Measurements from ENCODE around the gene MCTP1.

Gene MCTP1

GRCh38 chr5:94863951-94864350, 420.9 kb downstream of the MCTP1 start:
- Histone ChIP-seq H3K9ac (ENCODE audit: low read length) (no peak overlapping the region), H3K4me3 (ENCODE audit: low read length) (no peak overlapping the region), H3K4me1 (ENCODE audit: low read length) (no peaks in the 10 kb centered on the region), H3K27me3 (replicated peaks; ENCODE audit: insufficient read depth, low read length) (no peaks in the 10 kb centered on the region), H4K20me1 (ENCODE audit: insufficient read depth, low read length) (no peaks in the 10 kb centered on the region), H3F3A (ENCODE audit: insufficient read depth, low read length) (no peaks in the 10 kb centered on the region), H3K4me2 (ENCODE audit: low read depth, low read length) (no peak overlapping the region), H3K79me2 (ENCODE audit: low read length) (no peaks in the 10 kb centered on the region), H3K36me3 (replicated peaks; ENCODE audit: insufficient read depth, low read length) (no peaks in the 10 kb centered on the region), H3K9me2 (replicated peaks; ENCODE audit: insufficient read depth, low read length) (no peaks in the 10 kb centered on the region), H3K9me3 (replicated peaks; ENCODE audit: insufficient read depth, low read length) (no peaks in the 10 kb centered on the region), H3K27ac (ENCODE audit: low read length) (no peak overlapping the region), H2AFZ (ENCODE audit: low read length) (no peak overlapping the region)
- TF ChIP-seq EZH2 (optimal IDR thresholded peaks at IDR 0.05; ENCODE audit: low read depth, low read length) (no peak), CTCF (IDR thresholded peaks at IDR 0.05; ENCODE audit: low read length) (no peak), EZH2phosphoT487 (IDR thresholded peaks at IDR 0.05; ENCODE audit: low read length) (no peak)
- no peak for DNase-seq

- Histone ChIP-seq H3K9me2 (replicated peaks; ENCODE audit: insufficient read depth, low read length) (no peaks in the 10 kb centered on the region), H3K27ac (ENCODE audit: low read length) (no peak overlapping the region), H4K20me1 (ENCODE audit: insufficient read depth, low read length) (no peaks in the 10 kb centered on the region), H3K9ac (ENCODE audit: low read length) (no peak overlapping the region), H3K4me3 (ENCODE audit: low read length) (no peak overlapping the region), H3K79me2 (ENCODE audit: low read length) (no peaks in the 10 kb centered on the region), H3K36me3 (replicated peaks; ENCODE audit: insufficient read depth, low read length) (no peaks in the 10 kb centered on the region), H3K9me3 (replicated peaks; ENCODE audit: insufficient read depth, low read length) (no peaks in the 10 kb centered on the region), H3F3A (ENCODE audit: insufficient read depth, low read length) (no peaks in the 10 kb centered on the region), H3K4me2 (ENCODE audit: low read depth, low read length) (no peak overlapping the region), H2AFZ (ENCODE audit: low read length) (no peak overlapping the region), H3K4me1 (ENCODE audit: low read length) (no peaks in the 10 kb centered on the region), H3K27me3 (replicated peaks; ENCODE audit: insufficient read depth, low read length) (no peaks in the 10 kb centered on the region)
- DNase-seq, result no peak
- TF ChIP-seq EZH2phosphoT487 (IDR thresholded peaks at IDR 0.05; ENCODE audit: low read length) (no peak), CTCF (IDR thresholded peaks at IDR 0.05; ENCODE audit: low read length) (no peak), EZH2 (optimal IDR thresholded peaks at IDR 0.05; ENCODE audit: low read depth, low read length) (no peak)
Measured at GRCh38 chr5:94857111-94857510, 427.8 kb downstream of the MCTP1 start.

DNA sequence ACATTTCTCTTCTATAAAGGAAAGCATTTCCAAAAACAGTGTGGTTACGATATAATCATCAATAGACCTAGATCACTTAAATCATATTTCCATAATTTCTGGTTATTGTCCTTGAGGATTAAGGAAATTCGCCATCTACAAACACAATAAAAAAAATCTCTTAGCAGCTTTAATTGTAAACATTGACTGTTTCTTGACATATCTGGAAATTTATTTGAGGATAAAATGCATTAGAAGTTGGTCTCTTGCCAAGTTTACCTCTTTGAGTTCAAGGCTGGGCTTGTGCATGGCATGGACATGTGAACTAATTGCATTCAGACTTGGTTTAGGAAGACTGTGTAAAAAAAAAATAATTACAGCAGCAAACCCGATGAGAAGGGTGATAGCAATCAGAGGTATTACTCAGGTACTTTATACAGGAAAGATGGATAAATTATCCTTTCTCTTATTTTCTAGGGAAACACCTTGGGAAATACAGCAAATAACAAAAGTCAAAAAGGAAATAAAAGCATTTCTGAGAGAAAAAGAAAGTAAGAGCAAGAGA, 428.6 kb downstream of the MCTP1 start:
- Histone ChIP-seq H3K4me2 (ENCODE audit: low read depth, low read length) (no peak overlapping the region), H3K27me3 (replicated peaks; ENCODE audit: insufficient read depth, low read length) (no peaks in the 10 kb centered on the region), H3K9ac (ENCODE audit: low read length) (no peak overlapping the region), H2AFZ (ENCODE audit: low read length) (no peak overlapping the region), H3K79me2 (ENCODE audit: low read length) (no peaks in the 10 kb centered on the region), H3K9me3 (replicated peaks; ENCODE audit: insufficient read depth, low read length) (no peaks in the 10 kb centered on the region), H3K36me3 (replicated peaks; ENCODE audit: insufficient read depth, low read length) (no peaks in the 10 kb centered on the region), H4K20me1 (ENCODE audit: insufficient read depth, low read length) (no peaks in the 10 kb centered on the region), H3K27ac (ENCODE audit: low read length) (no peak overlapping the region), H3K4me1 (ENCODE audit: low read length) (no peaks in the 10 kb centered on the region), H3F3A (ENCODE audit: insufficient read depth, low read length) (no peaks in the 10 kb centered on the region), H3K9me2 (replicated peaks; ENCODE audit: insufficient read depth, low read length) (no peaks in the 10 kb centered on the region), H3K4me3 (ENCODE audit: low read length) (no peak overlapping the region)
- no peak for TF ChIP-seq EZH2 (optimal IDR thresholded peaks at IDR 0.05; ENCODE audit: low read depth, low read length)
- TF ChIP-seq CTCF (IDR thresholded peaks at IDR 0.05; ENCODE audit: low read length), result no peak
- no peak for TF ChIP-seq EZH2phosphoT487 (IDR thresholded peaks at IDR 0.05; ENCODE audit: low read length)
- no peak for DNase-seq

All from MM.1S (cell line).